Suprapubic skin (tissue), 4 donors: ENCODE measurements around the gene EME1.

ENCODE experiments used
- EP300 ChIP-seq: sonication (generic); formaldehyde crosslinking; IDR thresholded peaks from one replicate; pipeline ENCODE4 v1.6.1; 2017; ENCODE audit warnings: antibody characterized with exemption
- POLR2A ChIP-seq, 2 donors: fragments of 450-650 bp; IDR thresholded peaks; one replicate each; pipeline ENCODE4 v1.6.1; 2017; ENCODE audit warnings: antibody characterized with exemption in 2 of 2, mild to moderate bottlenecking in 2 of 2, moderate library complexity in 2 of 2
- POLR2AphosphoS5 ChIP-seq, 3 donors: sonication (generic); formaldehyde crosslinking; IDR thresholded peaks; one replicate each; pipeline ENCODE4 v1.6.1; 2017; ENCODE audit warnings: antibody characterized with exemption in 3 of 3
- TF ChIP-seq, protein P1 (sequence below), 2 donors: fragments of 200-600 bp in 1 of 2; fragments of 450-650 bp in 1 of 2; sonication (generic) in 1 of 2; IDR thresholded peaks; one replicate each; pipeline ENCODE4 v1.5.1; 2016 to 2019; ENCODE audit warnings: antibody characterized with exemption in 2 of 2, mild to moderate bottlenecking in 1 of 2, moderate library complexity in 1 of 2

- TF ChIP-seq EP300 (no peak), POLR2AphosphoS5 (IDR thresholded peaks at IDR 0.05) (no peak), POLR2A (IDR thresholded peaks at IDR 0.05) (no peak)
- TF ChIP-seq, protein P1, sequence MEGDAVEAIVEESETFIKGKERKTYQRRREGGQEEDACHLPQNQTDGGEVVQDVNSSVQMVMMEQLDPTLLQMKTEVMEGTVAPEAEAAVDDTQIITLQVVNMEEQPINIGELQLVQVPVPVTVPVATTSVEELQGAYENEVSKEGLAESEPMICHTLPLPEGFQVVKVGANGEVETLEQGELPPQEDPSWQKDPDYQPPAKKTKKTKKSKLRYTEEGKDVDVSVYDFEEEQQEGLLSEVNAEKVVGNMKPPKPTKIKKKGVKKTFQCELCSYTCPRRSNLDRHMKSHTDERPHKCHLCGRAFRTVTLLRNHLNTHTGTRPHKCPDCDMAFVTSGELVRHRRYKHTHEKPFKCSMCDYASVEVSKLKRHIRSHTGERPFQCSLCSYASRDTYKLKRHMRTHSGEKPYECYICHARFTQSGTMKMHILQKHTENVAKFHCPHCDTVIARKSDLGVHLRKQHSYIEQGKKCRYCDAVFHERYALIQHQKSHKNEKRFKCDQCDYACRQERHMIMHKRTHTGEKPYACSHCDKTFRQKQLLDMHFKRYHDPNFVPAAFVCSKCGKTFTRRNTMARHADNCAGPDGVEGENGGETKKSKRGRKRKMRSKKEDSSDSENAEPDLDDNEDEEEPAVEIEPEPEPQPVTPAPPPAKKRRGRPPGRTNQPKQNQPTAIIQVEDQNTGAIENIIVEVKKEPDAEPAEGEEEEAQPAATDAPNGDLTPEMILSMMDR (IDR thresholded peaks at IDR 0.05), result no peak
These were observed 19.6 kb downstream of the EME1 start for GRCh38 chr17:50392621-50393020.
